ENCODE measurements around the gene SH3PXD2B.

The SH3PXD2B gene

GRCh38 chr5:172325452-172325851, 128.9 kb downstream of the SH3PXD2B start:
- no peak for DNase-seq (ENCODE audit: low spot score)
- no peak for TF ChIP-seq CTCF (IDR thresholded peaks at IDR 0.05; ENCODE audit: extremely low read depth, missing control alignments)

- peak; percentile 41 for DNase-seq (ENCODE audit: low spot score)
Measured at GRCh38 chr5:172322028-172322965, 132.0 kb downstream of the SH3PXD2B start.

GRCh38 chr5:172321593-172321992, 132.7 kb downstream of the SH3PXD2B start:
- TF ChIP-seq CTCF (IDR thresholded peaks at IDR 0.05; ENCODE audit: extremely low read depth, missing control alignments): no peak
- no peak for DNase-seq (ENCODE audit: low spot score)

More at GRCh38 chr5:172322028-172322965, 132.0 kb downstream of the SH3PXD2B start:
- no peak for TF ChIP-seq CTCF (IDR thresholded peaks at IDR 0.05; ENCODE audit: extremely low read depth, missing control alignments)

GRCh38 chr5:172319708-172320441, 134.4 kb downstream of the SH3PXD2B start:
- TF ChIP-seq CTCF (IDR thresholded peaks at IDR 0.05; ENCODE audit: extremely low read depth, missing control alignments): no peak
- no peak for DNase-seq (ENCODE audit: low spot score)

GRCh38 chr5:172315587-172316493, 138.5 kb downstream of the SH3PXD2B start:
- TF ChIP-seq CTCF (IDR thresholded peaks at IDR 0.05; ENCODE audit: extremely low read depth, missing control alignments): no peak

GRCh38 chr5:172313915-172314314, 140.4 kb downstream of the SH3PXD2B start:
- no peak for TF ChIP-seq CTCF (IDR thresholded peaks at IDR 0.05; ENCODE audit: extremely low read depth, missing control alignments)
- no peak for DNase-seq (ENCODE audit: low spot score)

More at GRCh38 chr5:172315587-172316493, 138.5 kb downstream of the SH3PXD2B start:
- DNase-seq (ENCODE audit: low spot score): no peak
